OCI-LY7 (cell line): Measurements from ENCODE around the gene PRRX2. TPM values are rescaled to one million over a fixed set of nuclear protein-coding genes. Genes with fewer than 3 reads are reported as not detected.

Source experiments
- BruUV-seq: library from RNA; stranded (reverse); fragments of 400-500 nt; replicated peaks from 2 replicates; lab custom pipeline; 2021; lab: Mats Ljungman, UMichigan
- CTCF ChIA-PET: fragments of 300-600 bp; sonication (Branson Sonifier 250); formaldehyde crosslinking; loops from one replicate; lab custom pipeline; 2022; ENCODE audit warnings: antibody characterized with exemption; ENCODE audit not compliant: unreplicated experiment; lab: Charles Lee
- POLR2A ChIA-PET: fragments of 300-600 bp; sonication (Branson Sonifier 250); formaldehyde crosslinking; loops from one replicate; lab custom pipeline; 2022; ENCODE audit warnings: antibody characterized with exemption; lab: Charles Lee
- DNase-seq: peaks from one replicate; pipeline ENCODE4 v3.0.0-alpha.2; 2015; ENCODE audit warnings: low spot score
- H2AFZ ChIP-seq: fragments of 200-600 bp; sonication (generic), shearing (Covaris generic); 2 replicates; pipeline ENCODE4 v1.6.1; 2014; ENCODE audit warnings: mild to moderate bottlenecking, antibody characterized with exemption, low read length, moderate library complexity
- H3K27ac ChIP-seq: fragments of 200-600 bp; sonication (generic); 2 replicates; pipeline ENCODE4 v1.5.1; 2014; ENCODE audit warnings: mixed run types, low read depth, mild to moderate bottlenecking, moderate library complexity, low read length, inconsistent platforms; ENCODE audit not compliant: poor library complexity, severe bottlenecking
- H3K36me3 ChIP-seq: fragments of 200-600 bp; sonication (generic); 2 replicates; pipeline ENCODE4 v1.6.1; 2014; ENCODE audit warnings: mild to moderate bottlenecking, antibody characterized with exemption, low read length, moderate library complexity, mixed read lengths; ENCODE audit not compliant: insufficient read depth
- H3K4me1 ChIP-seq: fragments of 200-600 bp; sonication (generic); 2 replicates; pipeline ENCODE4 v1.5.1; 2014; ENCODE audit warnings: mild to moderate bottlenecking, low read length; ENCODE audit not compliant: insufficient read depth, poor library complexity, severe bottlenecking
- H3K4me2 ChIP-seq: fragments of 200-600 bp; sonication (generic); 2 replicates; pipeline ENCODE4 v1.6.1; 2014; ENCODE audit warnings: mild to moderate bottlenecking, low read length
- H3K4me3 ChIP-seq: fragments of 200-600 bp; sonication (generic); 2 replicates; pipeline ENCODE4 v1.5.1; 2014; ENCODE audit warnings: mild to moderate bottlenecking, low read depth, low read length; ENCODE audit not compliant: poor library complexity, severe bottlenecking
- H3K79me2 ChIP-seq: fragments of 200-600 bp; sonication (generic); 2 replicates; pipeline ENCODE4 v1.6.1; 2016; ENCODE audit warnings: low read depth, mild to moderate bottlenecking, low read length, moderate library complexity, mixed read lengths; ENCODE audit not compliant: insufficient read depth
- H3K9me2 ChIP-seq: fragments of 200-600 bp; sonication (generic); 2 replicates; pipeline ENCODE4 v1.6.1; 2016; ENCODE audit warnings: mild to moderate bottlenecking, low read length, mixed read lengths; ENCODE audit not compliant: insufficient read depth
- H3K9me3 ChIP-seq: fragments of 200-600 bp; sonication (generic); 2 replicates; pipeline ENCODE4 v1.6.1; 2014; ENCODE audit warnings: mild to moderate bottlenecking, mixed run types, low read length, mixed read lengths
- H4K20me1 ChIP-seq: fragments of 200-600 bp; sonication (generic); 2 replicates; pipeline ENCODE4 v1.6.1; 2014; ENCODE audit warnings: mild to moderate bottlenecking, antibody characterized with exemption, low read length, moderate library complexity, mixed read lengths; ENCODE audit not compliant: insufficient read depth
- CTCF ChIP-seq: fragments of 200-600 bp; sonication (generic); conservative IDR thresholded peaks from 2 replicates; pipeline ENCODE4 v1.5.1; 2014; ENCODE audit warnings: mild to moderate bottlenecking, antibody characterized with exemption, low read length, moderate library complexity, mixed read lengths
- EZH2phosphoT487 ChIP-seq: fragments of 200-600 bp; sonication (generic); IDR thresholded peaks from 2 replicates; pipeline ENCODE4 v1.6.1; 2018; ENCODE audit warnings: low read depth, borderline replicate concordance, mild to moderate bottlenecking, mixed run types, antibody characterized with exemption, low read length, moderate library complexity, mixed read lengths
- intact Hi-C: fragments of 100-400 bp; cut with micrococcal nuclease; formaldehyde crosslinking; loops from one replicate; pipeline ENCODE4 v1.10.0; 2022; ENCODE audit not compliant: unreplicated experiment
- total RNA-seq, 2 experiments: library from RNA; depleted of rRNA in 1 of 2; stranded (reverse); fragments of >200 nt in 1 of 2; shearing (Covaris generic) in 1 of 2; gene quantifications; 2 replicates each; pipeline ENCODE4 v1.2.3, GENCODE V29; 2014 to 2022

The PRRX2 gene
- total RNA-seq, 2 experiments from 2014 or later, result not detected

- H3K4me2 ChIP-seq, result no peak overlapping the region
- no TSS peak for BruUV-seq
- no peaks in the 10 kb centered on the region for H3K9me2 ChIP-seq
- H3K4me3 ChIP-seq, result no peak overlapping the region
- no peak overlapping the region for H2AFZ ChIP-seq
- no peaks in the 10 kb centered on the region for H3K36me3 ChIP-seq
- ChIA-PET CTCF (no interaction called here), POLR2A (interaction anchor here (0.6 kb wide), 2 partner anchors 209 to 622 kb away, joined by 4 read pairs; no protein-coding TSS in a partner anchor)
- H3K9me3 ChIP-seq, result no peaks in the 10 kb centered on the region
- DNase-seq, result no peak
- H3K4me1 ChIP-seq, result no peaks in the 10 kb centered on the region
- H4K20me1 ChIP-seq, result no peaks in the 10 kb centered on the region
- intact Hi-C loops, result no loop called here
- H3K27ac ChIP-seq, result no peak overlapping the region
- H3K79me2 ChIP-seq, result no peaks in the 10 kb centered on the region
- TF ChIP-seq EZH2phosphoT487 (no peak), CTCF (no peak)
Observed at GRCh38 chr9:129762985-129763926, 97.8 kb downstream of the PRRX2 start.

- Histone ChIP-seq H2AFZ (no peak overlapping the region), H3K27ac (no peak overlapping the region), H3K4me3 (no peak overlapping the region), H3K9me2 (no peaks in the 10 kb centered on the region), H3K9me3 (no peaks in the 10 kb centered on the region), H3K4me1 (no peaks in the 10 kb centered on the region), H3K4me2 (no peak overlapping the region), H4K20me1 (no peaks in the 10 kb centered on the region), H3K79me2 (no peaks in the 10 kb centered on the region), H3K36me3 (no peaks in the 10 kb centered on the region)
- TF ChIP-seq EZH2phosphoT487 (no peak), CTCF (no peak)
- CTCF ChIA-PET, result no interaction called here
- intact Hi-C loops, result no loop called here
- no peak for DNase-seq
- POLR2A ChIA-PET, result no interaction called here
- no TSS peak for BruUV-seq
Observed at GRCh38 chr9:129765764-129766317, 100.4 kb downstream of the PRRX2 start.

- CTCF ChIA-PET, result no interaction called here
- H2AFZ ChIP-seq, result no peak overlapping the region
- no peaks in the 10 kb centered on the region for H3K9me2 ChIP-seq
- H3K4me2 ChIP-seq, result no peak overlapping the region
- H3K4me3 ChIP-seq, result no peak overlapping the region
- H3K9me3 ChIP-seq, result no peaks in the 10 kb centered on the region
- intact Hi-C loops, result no loop called here
- DNase-seq, result no peak
- H4K20me1 ChIP-seq, result no peaks in the 10 kb centered on the region; the same call in 1 of the 2 replicates
- no peaks in the 10 kb centered on the region for H3K79me2 ChIP-seq
- TF ChIP-seq EZH2phosphoT487 (no peak), CTCF (no peak)
- BruUV-seq, result no TSS peak
- no peaks in the 10 kb centered on the region for H3K4me1 ChIP-seq
- POLR2A ChIA-PET, result interaction anchor here (0.6 kb wide), 1 partner anchor 392 kb away, joined by 3 read pairs; no protein-coding TSS in a partner anchor
- H3K27ac ChIP-seq, result no peak overlapping the region
- H3K36me3 ChIP-seq, result no peaks in the 10 kb centered on the region
Observed at GRCh38 chr9:129768486-129768885, 103.0 kb downstream of the PRRX2 start.
